HepG2 (cell line): Measurements from ENCODE around the gene PDCD2. TPM values are rescaled to one million over a fixed set of nuclear protein-coding genes. Genes with fewer than 3 reads are reported as not detected.

Experiments
- AHDC1 ChIP-seq: sonication (generic); formaldehyde crosslinking; IDR thresholded peaks from 2 replicates; pipeline ENCODE4 v1.5.1; 2020; ENCODE audit warnings: mild to moderate bottlenecking, missing genetic modification reagents, borderline replicate concordance
- ETV5 ChIP-seq: IDR thresholded peaks from 2 replicates; pipeline ENCODE4 v1.6.1; 2018; ENCODE audit warnings: missing biosample characterization, missing genetic modification reagents, inconsistent platforms, borderline replicate concordance
- HNF4G ChIP-seq, 2 experiments: sonication (generic) in 1 of 2; formaldehyde crosslinking in 1 of 2; IDR thresholded peaks; 2 replicates each; pipeline versions ENCODE4 v1.4.0 to v1.6.1; 2011 to 2020; ENCODE audit warnings: borderline replicate concordance in 2 of 2, low read depth in 2 of 2, mild to moderate bottlenecking in 2 of 2, low read length in 1 of 2, missing genetic modification reagents in 1 of 2, moderate library complexity in 1 of 2
- PCBP1 ChIP-seq: fragments of 200-400 bp; formaldehyde crosslinking; IDR thresholded peaks from 2 replicates; pipeline ENCODE4 v1.6.1; 2017; ENCODE audit warnings: mild to moderate bottlenecking, low read depth, low read length, borderline replicate concordance
- POLR2AphosphoS2 ChIP-seq: IDR thresholded peaks from 2 replicates; pipeline ENCODE4 v1.6.1; 2011; ENCODE audit warnings: low read depth, low read length, improper control_type of control experiment
- UBTF ChIP-seq: sonication (generic); formaldehyde crosslinking; IDR thresholded peaks from 2 replicates; pipeline ENCODE4 v1.4.0; 2020; ENCODE audit warnings: mild to moderate bottlenecking, missing genetic modification reagents
- ZC3H13 ChIP-seq: sonication (generic); formaldehyde crosslinking; IDR thresholded peaks from 2 replicates; pipeline ENCODE4 v1.8.1; 2023; ENCODE audit warnings: mild to moderate bottlenecking, missing genetic modification reagents, moderate library complexity
- ZMAT3 ChIP-seq: sonication (generic); formaldehyde crosslinking; conservative IDR thresholded peaks from 2 replicates; pipeline ENCODE4 v1.7.0; 2021; ENCODE audit warnings: missing genetic modification reagents
- ZNF160 ChIP-seq: sonication (generic); formaldehyde crosslinking; IDR thresholded peaks from 2 replicates; pipeline ENCODE4 v1.8.0; 2022; ENCODE audit warnings: mild to moderate bottlenecking, inconsistent platforms, missing genetic modification reagents
- ZNF331 ChIP-seq: sonication (generic); formaldehyde crosslinking; IDR thresholded peaks from 2 replicates; pipeline ENCODE4 v1.4.0; 2020; ENCODE audit warnings: missing genetic modification reagents
- ZNF609 ChIP-seq: sonication (generic); formaldehyde crosslinking; IDR thresholded peaks from 2 replicates; pipeline ENCODE4 v1.4.0; 2020; ENCODE audit warnings: mild to moderate bottlenecking, missing genetic modification reagents, borderline replicate concordance
- ZNF792 ChIP-seq: IDR thresholded peaks from 2 replicates; pipeline ENCODE4 v1.6.1; 2016
- ZNF878 ChIP-seq: sonication (generic); formaldehyde crosslinking; IDR thresholded peaks from 2 replicates; pipeline ENCODE4 v1.8.1; 2023; ENCODE audit warnings: mild to moderate bottlenecking, missing genetic modification reagents, moderate library complexity
- polyA plus RNA-seq, 8 experiments: library from polyadenylated mRNA; depleted of rRNA in 3 of 8; stranded (reverse) in 7 of 8; unstranded in 1 of 8; fragments of >200 nt; fragmentation: Illumina TruSeq in 4 of 8; extraction: Trizol in 4 of 8; gene quantifications; 2 replicates each; pipeline versions ENCODE4 v1.2.1 to v1.2.3, GENCODE V29; 2011 to 2016; ENCODE audit warnings: low read depth in 4 of 8, missing spikeins in 1 of 8, mixed read lengths in 1 of 8; ENCODE audit not compliant: insufficient read depth in 1 of 8
- total RNA-seq, 5 experiments: library from RNA; depleted of rRNA; stranded (reverse); fragments of >200 nt; fragmentation: Illumina TruSeq; extraction: Trizol; gene quantifications; 2 replicates each; pipeline ENCODE4 v1.2.3, GENCODE V29; 2016; ENCODE audit warnings: low read depth in 1 of 5

The PDCD2 gene
- total and polyA plus RNA-seq, 2 of the 13 experiments (the other 11 are each of a cell fraction or from before 2014, with no cell fraction given): 83.6 to 133 TPM

- TF ChIP-seq AHDC1 (CRISPR knock-in tag) (no peak), ZNF792 (CRISPR knock-in tag) (peak; percentile 49; the same call in 1 of the 2 replicates), ZNF160 (CRISPR knock-in tag) (peak; percentile 68; the same call in 1 of the 2 replicates), ZNF331 (CRISPR knock-in tag) (peak; percentile 63; the same call in 1 of the 2 replicates), ETV5 (CRISPR knock-in tag) (peak; percentile 89), ZC3H13 (CRISPR knock-in tag) (no peak), POLR2AphosphoS2 (0 out of 2 replicates have a peak, but pooled peaks have one; percentile 23), PCBP1 (no peak), UBTF (peak; percentile 97), HNF4G (IDR thresholded peaks at IDR 0.05; ENCODE audit: borderline replicate concordance, low read depth, low read length) (no peak), HNF4G (CRISPR knock-in tag; IDR thresholded peaks at IDR 0.05; ENCODE audit: borderline replicate concordance, low read depth) (peak; percentile 75), ZMAT3 (peak; percentile 51), ZNF609 (CRISPR knock-in tag) (no peak), ZNF878 (CRISPR knock-in tag) (no peak; the same call in 1 of the 2 replicates)
Observed at GRCh38 chr6:170584181-170584953, at the start of gene PDCD2 (continued).
